ENCODE results near the gene RBP3. TPM values are rescaled to one million over a fixed set of nuclear protein-coding genes. Genes with fewer than 3 reads are reported as not detected.

RBP3 gene
- total and polyA plus RNA-seq, 2 of the 4 experiments (the other 2 are of a cell fraction): not detected

DNA sequence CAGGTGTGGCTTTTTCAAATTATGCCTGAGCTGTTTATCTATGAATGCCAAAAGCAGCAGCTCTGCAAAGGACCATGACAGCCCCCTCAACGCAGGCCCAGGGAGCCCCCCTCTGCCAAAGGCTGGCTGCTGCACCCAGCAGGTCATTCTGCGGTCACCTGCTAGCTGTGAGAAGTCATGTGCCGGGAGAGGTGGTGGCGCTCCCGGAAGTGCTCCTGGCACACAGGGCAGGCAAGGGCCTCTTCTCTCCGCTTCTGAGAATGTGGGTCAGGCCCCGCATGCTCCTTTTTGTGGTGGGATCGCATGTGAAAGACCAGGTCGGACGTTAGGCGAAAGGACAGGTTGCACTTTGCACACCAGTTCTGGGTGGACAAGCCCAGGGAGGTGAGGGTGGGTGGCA, 19.5 kb downstream of the RBP3 start:
- Histone ChIP-seq H3K9ac (ENCODE audit: low read depth, low read length) (no peak overlapping the region), H2AK5ac (ENCODE audit: low read depth, low read length) (no peak overlapping the region), H3K4me2 (ENCODE audit: low read depth, low read length) (no peak overlapping the region), H3K9me3 (ENCODE audit: control insufficient read depth, insufficient read depth, low read length) (no peaks in the 10 kb centered on the region), H4K20me1 (ENCODE audit: insufficient read depth, low read length) (no peaks in the 10 kb centered on the region), H3K9me1 (ENCODE audit: insufficient read depth, low read length) (no peaks in the 10 kb centered on the region; the same call in 1 of the 2 replicates), H3K14ac (replicated peaks; ENCODE audit: low read depth, low read length) (no peak overlapping the region), H3K79me1 (ENCODE audit: low read depth in 1 of 2, low read length in 2 of 2) (no peaks in the 10 kb centered on the region), H2BK15ac (ENCODE audit: low read depth, low read length) (no peak overlapping the region), H3K56ac (ENCODE audit: extremely low read depth, insufficient read depth, low read length) (no peak overlapping the region), H3K18ac (ENCODE audit: low read depth, low read length) (no peak overlapping the region), H2AK9ac (replicated peaks; ENCODE audit: low read depth, low read length, poor library complexity) (no peak overlapping the region), H2BK120ac (ENCODE audit: low read depth, low read length) (no peak overlapping the region), H3K36me3 (ENCODE audit: control insufficient read depth, insufficient read depth, low read length) (no peaks in the 10 kb centered on the region), H4K5ac (ENCODE audit: low read depth, low read length) (no peak overlapping the region), H3K4me1 (ENCODE audit: control insufficient read depth, insufficient read depth, low read length) (no peaks in the 10 kb centered on the region), H4K8ac (ENCODE audit: low read depth in 2 of 2, low read length in 2 of 2) (no peak overlapping the region), H2AFZ (replicated peaks; ENCODE audit: low read length, poor library complexity) (no peak overlapping the region), H2BK20ac (ENCODE audit: low read depth, low read length) (no peak overlapping the region), H3K4ac (ENCODE audit: low read depth, low read length) (no peak overlapping the region), H3K27me3 (ENCODE audit: control insufficient read depth, insufficient read depth, low read length) (peaks cover 43% of the 10 kb centered on the region), H3K27ac (ENCODE audit: insufficient read depth, low read length) (no peak overlapping the region), H3K4me3 (ENCODE audit: insufficient read depth, low read depth, low read length) (no peak overlapping the region), H4K91ac (ENCODE audit: insufficient read depth, low read depth, low read length) (no peak overlapping the region), H3K23ac (ENCODE audit: low read depth, low read length) (no peak overlapping the region), H2BK5ac (ENCODE audit: low read depth, low read length, poor library complexity, severe bottlenecking) (no peak overlapping the region)
- POLR2A ChIA-PET (ENCODE audit: unreplicated experiment): no interaction called here
- intact Hi-C loops (cut with micrococcal nuclease) (no loop called here), dilution Hi-C loops (cut with HindIII; ENCODE audit: low sequenced_read_pairs, unreplicated experiment) (no loop called here), in situ Hi-C loops (cut with MboI; ENCODE audit: low sequenced_read_pairs) (no loop called here)
- TF ChIP-seq RFX5 (IDR thresholded peaks at IDR 0.05; ENCODE audit: low read depth, low read length) (no peak), MAZ (IDR thresholded peaks at IDR 0.05; ENCODE audit: borderline replicate concordance, low read depth, low read length) (no peak), POLR2A (IDR thresholded peaks at IDR 0.05; ENCODE audit: low read depth, low read length) (no peak), NFE2L2 (IDR thresholded peaks at IDR 0.05; ENCODE audit: low read depth, low read length) (no peak), RCOR1 (IDR thresholded peaks at IDR 0.05; ENCODE audit: insufficient replicate concordance, low read length) (no peak), RAD21 (IDR thresholded peaks at IDR 0.05; ENCODE audit: low read length) (no peak), FOS (IDR thresholded peaks at IDR 0.05; ENCODE audit: low read depth, low read length) (no peak), CEBPB (IDR thresholded peaks at IDR 0.05; ENCODE audit: low read depth, low read length) (no peak), MXI1 (IDR thresholded peaks at IDR 0.05; ENCODE audit: borderline replicate concordance, low read depth, low read length) (no peak), MAFK (IDR thresholded peaks at IDR 0.05; ENCODE audit: low read depth, low read length) (no peak)
- TF ChIP-seq, protein P1, sequence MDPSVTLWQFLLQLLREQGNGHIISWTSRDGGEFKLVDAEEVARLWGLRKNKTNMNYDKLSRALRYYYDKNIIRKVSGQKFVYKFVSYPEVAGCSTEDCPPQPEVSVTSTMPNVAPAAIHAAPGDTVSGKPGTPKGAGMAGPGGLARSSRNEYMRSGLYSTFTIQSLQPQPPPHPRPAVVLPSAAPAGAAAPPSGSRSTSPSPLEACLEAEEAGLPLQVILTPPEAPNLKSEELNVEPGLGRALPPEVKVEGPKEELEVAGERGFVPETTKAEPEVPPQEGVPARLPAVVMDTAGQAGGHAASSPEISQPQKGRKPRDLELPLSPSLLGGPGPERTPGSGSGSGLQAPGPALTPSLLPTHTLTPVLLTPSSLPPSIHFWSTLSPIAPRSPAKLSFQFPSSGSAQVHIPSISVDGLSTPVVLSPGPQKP (IDR thresholded peaks at IDR 0.05; ENCODE audit: borderline replicate concordance, low read depth, low read length): no peak
- TF ChIP-seq, protein P2, sequence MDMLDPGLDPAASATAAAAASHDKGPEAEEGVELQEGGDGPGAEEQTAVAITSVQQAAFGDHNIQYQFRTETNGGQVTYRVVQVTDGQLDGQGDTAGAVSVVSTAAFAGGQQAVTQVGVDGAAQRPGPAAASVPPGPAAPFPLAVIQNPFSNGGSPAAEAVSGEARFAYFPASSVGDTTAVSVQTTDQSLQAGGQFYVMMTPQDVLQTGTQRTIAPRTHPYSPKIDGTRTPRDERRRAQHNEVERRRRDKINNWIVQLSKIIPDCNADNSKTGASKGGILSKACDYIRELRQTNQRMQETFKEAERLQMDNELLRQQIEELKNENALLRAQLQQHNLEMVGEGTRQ (IDR thresholded peaks at IDR 0.05; ENCODE audit: low read depth, low read length): no peak
- CTCF ChIA-PET: no interaction called here
- ATAC-seq (ENCODE audit: low read depth) (no peak), DNase-seq (no peak)
- BruUV-seq (replicated peaks): no TSS peak
- WGBS, 2 experiments (ENCODE audit: extremely low coverage in 2 of 2, insufficient read length in 1 of 2): 55% methylated on average over 5 of the region's 11 CpGs; no CpG with 5 or more reads in 1 of the 2 experiments

Measured in IMR-90 (cell line).